BJ (cell line): ENCODE results near the gene AHI1. TPM values are rescaled to one million over a fixed set of nuclear protein-coding genes. Genes with fewer than 3 reads are reported as not detected.

Source experiments
- CTCF ChIA-PET: fragments of 350-600 bp; formaldehyde crosslinking; extraction: SDS; loops from one replicate; lab custom pipeline; 2021; ENCODE audit warnings: antibody characterized with exemption, inconsistent platforms; lab: Yijun Ruan, JAX
- POLR2A ChIA-PET: fragments of 300-600 bp; sonication (Branson Sonifier 250); formaldehyde crosslinking; extraction: SDS; loops from one replicate; lab custom pipeline; 2021; ENCODE audit warnings: antibody characterized with exemption; lab: Charles Lee
- DNase-seq: peaks from one replicate; pipeline ENCODE4 v3.0.0-alpha.2; 2011; ENCODE audit warnings: low read depth
- H3K27me3 ChIP-seq: 2 replicates; pipeline ENCODE4 v1.6.0; 2011; ENCODE audit warnings: low read length; ENCODE audit not compliant: control insufficient read depth, insufficient read depth
- H3K36me3 ChIP-seq: 2 replicates; pipeline ENCODE4 v1.5.1; 2011; ENCODE audit warnings: low read length; ENCODE audit not compliant: control insufficient read depth, insufficient read depth
- H3K4me3 ChIP-seq: 2 replicates; pipeline ENCODE4 v1.5.1; 2011; ENCODE audit warnings: low read depth, mild to moderate bottlenecking, control low read depth, low read length
- CTCF ChIP-seq: IDR thresholded peaks from 2 replicates; pipeline ENCODE4 v1.5.1; 2011; ENCODE audit warnings: low read depth, mild to moderate bottlenecking, control low read depth, inconsistent platforms, low read length, moderate library complexity; ENCODE audit not compliant: insufficient read depth
- polyA plus RNA-seq: library from polyadenylated mRNA; depleted of rRNA; stranded (reverse); fragments of >200 nt; gene quantifications from 2 replicates; pipeline ENCODE4 v1.2.3, GENCODE V29; 2011

AHI1 gene
- polyA plus RNA-seq, 1 experiment, result 7.9 TPM

GRCh38 chr6:135260612-135261011 is 236.9 kb downstream of the AHI1 start:
- POLR2A ChIA-PET, result no interaction called here
- Histone ChIP-seq H3K4me3 (no peak overlapping the region), H3K27me3 (no peaks in the 10 kb centered on the region; the same call in 1 of the 2 replicates), H3K36me3 (no peaks in the 10 kb centered on the region)
- CTCF ChIA-PET, result no interaction called here
- DNase-seq, result no peak
- TF ChIP-seq CTCF, result no peak

GRCh38 chr6:135258970-135259369 is 238.6 kb downstream of the AHI1 start:
- CTCF ChIA-PET, result interaction anchor here (0.6 to 1.2 kb wide), 2 partner anchors 40 to 69 kb away, joined by 3 read pairs; no protein-coding TSS in a partner anchor
- POLR2A ChIA-PET, result no interaction called here
- DNase-seq, result no peak
- no peaks in the 10 kb centered on the region for H3K36me3 ChIP-seq
- no peaks in the 10 kb centered on the region; the same call in 1 of the 2 replicates for H3K27me3 ChIP-seq
- no peak for TF ChIP-seq CTCF
- no peak overlapping the region for H3K4me3 ChIP-seq

GRCh38 chr6:135257631-135258405 is 239.7 kb downstream of the AHI1 start:
- Histone ChIP-seq H3K27me3 (no peaks in the 10 kb centered on the region; the same call in 1 of the 2 replicates), H3K36me3 (no peaks in the 10 kb centered on the region), H3K4me3 (no peak overlapping the region)
- no peak for DNase-seq
- CTCF ChIA-PET, result interaction anchor here (0.7 to 1.2 kb wide), 3 partner anchors 13 to 41 kb away, joined by 3 read pairs; no protein-coding TSS in a partner anchor
- TF ChIP-seq CTCF, result 0 out of 2 replicates have a peak, but pooled peaks have one; percentile 6
- POLR2A ChIA-PET, result no interaction called here

- no peak for DNase-seq
- Histone ChIP-seq H3K27me3 (no peaks in the 10 kb centered on the region), H3K36me3 (no peaks in the 10 kb centered on the region), H3K4me3 (no peak overlapping the region)
- TF ChIP-seq CTCF, result no peak
- POLR2A ChIA-PET, result no interaction called here
- CTCF ChIA-PET, result interaction anchor here (1.0 to 1.2 kb wide), 2 partner anchors 9 to 13 kb away, joined by 3 read pairs; no protein-coding TSS in a partner anchor
Observed at GRCh38 chr6:135256866-135257265, 240.7 kb downstream of the AHI1 start.

GRCh38 chr6:135254471-135254870 is 243.1 kb downstream of the AHI1 start:
- TF ChIP-seq CTCF, result no peak
- Histone ChIP-seq H3K4me3 (no peak overlapping the region), H3K36me3 (no peaks in the 10 kb centered on the region), H3K27me3 (no peaks in the 10 kb centered on the region)
- CTCF ChIA-PET, result no interaction called here
- POLR2A ChIA-PET, result no interaction called here
- DNase-seq, result no peak
